GM18499 (cell line): ENCODE results near the gene SYT17.

ENCODE experiments used
- ATAC-seq: cut with Tn5 transposase; IDR thresholded peaks from one replicate; pipeline ENCODE4 v1.9.1; 2021; ENCODE audit warnings: moderate number of reproducible peaks; ENCODE audit not compliant: insufficient read depth, unreplicated experiment

Gene SYT17, protein sequence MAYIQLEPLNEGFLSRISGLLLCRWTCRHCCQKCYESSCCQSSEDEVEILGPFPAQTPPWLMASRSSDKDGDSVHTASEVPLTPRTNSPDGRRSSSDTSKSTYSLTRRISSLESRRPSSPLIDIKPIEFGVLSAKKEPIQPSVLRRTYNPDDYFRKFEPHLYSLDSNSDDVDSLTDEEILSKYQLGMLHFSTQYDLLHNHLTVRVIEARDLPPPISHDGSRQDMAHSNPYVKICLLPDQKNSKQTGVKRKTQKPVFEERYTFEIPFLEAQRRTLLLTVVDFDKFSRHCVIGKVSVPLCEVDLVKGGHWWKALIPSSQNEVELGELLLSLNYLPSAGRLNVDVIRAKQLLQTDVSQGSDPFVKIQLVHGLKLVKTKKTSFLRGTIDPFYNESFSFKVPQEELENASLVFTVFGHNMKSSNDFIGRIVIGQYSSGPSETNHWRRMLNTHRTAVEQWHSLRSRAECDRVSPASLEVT

DNA sequence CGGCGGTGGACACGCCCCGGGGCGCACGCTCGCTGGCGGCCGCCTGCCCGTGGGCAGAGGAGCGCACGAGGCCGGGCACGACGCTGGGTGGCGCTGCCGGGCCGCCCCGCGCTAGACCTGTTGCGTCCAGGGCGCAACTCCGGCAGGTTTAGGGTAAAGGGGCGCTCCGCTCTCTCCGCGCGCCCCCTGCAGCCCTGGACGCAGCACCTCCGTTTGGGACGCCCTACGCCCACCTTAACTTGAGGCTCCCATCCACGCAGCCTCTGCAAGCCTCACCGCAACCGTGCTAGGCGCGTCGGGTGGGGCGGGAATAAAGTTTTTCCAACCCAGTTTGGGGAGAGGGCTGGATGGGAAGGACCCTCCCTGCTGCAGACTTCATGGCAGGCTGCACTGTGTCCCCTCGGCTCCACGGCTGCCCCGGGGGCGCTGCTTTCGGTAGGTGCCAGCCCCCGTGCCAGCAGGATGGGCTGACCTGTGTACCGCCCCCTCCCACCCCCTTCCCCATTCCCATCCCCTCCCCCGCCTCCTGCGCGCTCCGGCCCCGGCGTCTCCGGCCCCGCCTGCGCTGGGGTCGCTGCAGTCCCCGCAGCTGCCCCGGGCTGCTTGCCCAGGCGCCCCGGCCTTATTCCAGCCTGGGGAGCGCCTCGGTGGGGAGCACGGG lies at the start of gene SYT17:
SYT17 (plus strand) TSS at position 531 of the 661 bp plus-strand sequence. CDS start 407 bp downstream, outside the sequence.
- no peak for ATAC-seq

DNA sequence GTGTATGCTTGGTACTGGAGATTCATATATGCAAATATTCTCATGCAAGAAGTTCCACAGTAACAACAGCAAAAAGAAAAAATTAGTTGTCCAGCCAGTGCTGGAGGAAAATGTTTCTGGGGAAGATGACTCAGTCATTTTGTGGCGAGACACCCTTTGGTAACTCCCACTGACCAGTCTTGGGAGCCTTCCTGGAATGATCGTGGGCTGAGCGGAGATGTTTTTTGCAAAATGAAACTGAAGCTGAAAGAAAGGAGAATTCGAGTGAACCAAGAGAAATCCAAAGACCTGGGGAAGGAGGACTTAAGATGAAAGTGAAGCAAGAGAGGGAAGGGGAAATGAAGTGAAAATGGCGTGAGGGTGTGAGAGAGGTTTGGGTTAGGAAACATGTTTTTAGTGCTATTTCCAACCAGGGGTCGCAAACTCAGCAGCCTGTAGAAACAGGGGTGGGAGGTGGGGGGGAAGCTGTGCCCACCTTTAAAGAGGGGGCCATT lies 49.1 kb upstream of the SYT17 start:
- ATAC-seq: no peak

DNA sequence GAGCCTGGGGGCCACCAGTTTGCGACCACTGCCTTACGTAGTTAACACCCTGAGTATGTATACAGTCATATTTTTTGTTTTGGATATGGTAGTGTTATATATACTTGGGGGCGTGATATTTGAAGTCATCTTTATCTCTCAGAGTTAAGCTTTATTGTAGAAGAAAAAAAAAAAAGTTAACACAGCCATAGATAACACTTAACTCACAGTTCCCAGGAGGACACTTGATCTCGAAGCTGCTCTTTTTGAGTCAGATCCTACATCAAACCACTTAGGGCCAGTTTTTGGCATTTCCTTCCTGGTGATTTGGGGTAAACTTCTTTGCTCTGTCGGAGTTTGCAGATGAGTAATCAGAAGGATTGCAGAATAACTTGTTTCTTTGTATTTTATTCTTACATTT lies 48.5 kb upstream of the SYT17 start:
- no peak for ATAC-seq

DNA sequence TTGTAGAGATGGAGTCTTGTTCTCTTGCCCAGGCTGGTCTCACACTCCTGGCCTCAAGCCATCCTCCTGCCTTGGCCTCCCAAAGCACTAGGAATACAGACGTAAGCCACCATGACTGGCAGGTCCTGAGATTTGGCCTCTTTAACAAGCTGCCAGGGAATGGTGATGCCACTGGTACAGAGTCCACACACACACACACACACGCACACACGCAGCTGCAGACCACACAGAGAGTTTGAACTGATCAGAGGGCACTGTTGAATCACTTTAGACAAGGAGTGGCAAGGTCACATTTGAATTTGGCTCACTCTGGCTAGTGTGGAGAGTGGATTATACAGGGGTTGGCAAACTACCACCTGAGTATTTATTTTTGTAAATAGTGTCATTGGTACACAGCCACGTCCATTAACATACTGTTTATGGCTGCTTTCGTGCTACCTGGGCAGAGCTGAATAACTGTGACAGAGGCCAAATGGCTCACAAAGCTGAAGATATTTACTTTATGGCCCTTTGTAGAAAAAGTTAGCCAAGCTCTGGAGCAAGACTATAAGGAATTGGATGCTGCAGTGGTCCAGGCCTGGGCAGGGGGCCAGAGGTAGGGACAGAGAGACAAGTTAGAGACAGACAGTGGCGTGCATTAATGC lies 44.4 kb upstream of the SYT17 start:
- no peak for ATAC-seq

DNA sequence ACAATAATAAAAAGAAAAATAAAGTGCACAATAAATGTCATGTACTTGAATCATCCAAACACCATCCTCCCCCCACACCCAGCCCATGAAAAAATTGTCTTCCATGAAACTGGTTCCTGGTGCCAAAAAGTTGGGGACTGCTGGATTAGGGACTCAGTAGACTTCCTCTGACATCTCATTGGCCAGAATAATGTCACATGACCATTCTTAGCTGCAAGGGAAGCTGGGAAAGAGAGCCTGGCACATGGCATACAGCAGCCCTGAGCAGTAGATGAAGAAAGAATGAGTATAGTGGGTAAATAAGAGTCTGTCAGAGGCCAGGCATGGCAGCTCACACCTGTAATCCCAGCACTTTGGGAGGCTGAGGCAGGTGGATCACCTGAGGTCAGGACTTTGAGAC lies 41.7 kb upstream of the SYT17 start:
- no peak for ATAC-seq

DNA sequence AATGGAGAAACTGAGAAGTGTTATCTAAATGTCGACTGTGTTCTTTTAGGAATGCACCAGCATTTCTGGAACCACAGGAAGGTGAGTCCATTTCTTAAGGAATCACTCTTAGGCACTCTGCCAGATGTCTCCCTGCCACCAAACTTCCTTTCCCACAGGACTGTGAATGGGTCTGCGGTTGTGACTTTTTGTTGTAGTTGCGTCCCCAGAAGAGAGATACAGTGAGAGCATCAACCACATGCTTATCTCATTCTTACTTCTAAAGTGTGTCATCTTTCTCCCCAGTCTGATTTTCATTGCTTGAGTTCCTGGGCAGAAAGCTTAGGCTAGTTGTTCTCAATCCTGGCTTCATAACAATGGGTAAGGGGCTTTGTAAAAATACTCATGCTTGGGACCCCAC lies 40.8 kb upstream of the SYT17 start:
- no peak for ATAC-seq

DNA sequence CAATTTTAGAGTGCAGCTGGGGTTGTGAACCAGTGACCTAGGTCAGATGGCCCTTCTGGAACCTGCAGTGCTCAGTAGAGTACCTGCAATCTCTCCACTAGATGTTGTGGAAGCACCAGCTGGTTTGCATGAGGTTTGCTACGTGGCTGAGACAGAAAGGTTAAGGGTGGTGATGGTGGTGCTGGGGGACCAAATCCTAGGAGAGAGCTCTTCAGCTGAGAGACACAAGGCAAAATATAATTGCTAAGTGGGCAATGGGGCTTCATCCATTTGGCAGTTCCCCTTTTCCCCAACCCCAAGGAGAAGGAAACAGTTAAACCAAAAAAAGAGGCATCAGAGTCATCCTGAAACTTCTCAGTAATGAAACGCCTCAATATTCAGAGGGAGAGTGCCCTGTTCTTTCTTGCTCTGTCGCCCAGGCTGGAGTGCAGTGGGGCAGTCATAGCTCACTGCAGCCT lies 40.3 kb upstream of the SYT17 start:
- no peak for ATAC-seq

DNA sequence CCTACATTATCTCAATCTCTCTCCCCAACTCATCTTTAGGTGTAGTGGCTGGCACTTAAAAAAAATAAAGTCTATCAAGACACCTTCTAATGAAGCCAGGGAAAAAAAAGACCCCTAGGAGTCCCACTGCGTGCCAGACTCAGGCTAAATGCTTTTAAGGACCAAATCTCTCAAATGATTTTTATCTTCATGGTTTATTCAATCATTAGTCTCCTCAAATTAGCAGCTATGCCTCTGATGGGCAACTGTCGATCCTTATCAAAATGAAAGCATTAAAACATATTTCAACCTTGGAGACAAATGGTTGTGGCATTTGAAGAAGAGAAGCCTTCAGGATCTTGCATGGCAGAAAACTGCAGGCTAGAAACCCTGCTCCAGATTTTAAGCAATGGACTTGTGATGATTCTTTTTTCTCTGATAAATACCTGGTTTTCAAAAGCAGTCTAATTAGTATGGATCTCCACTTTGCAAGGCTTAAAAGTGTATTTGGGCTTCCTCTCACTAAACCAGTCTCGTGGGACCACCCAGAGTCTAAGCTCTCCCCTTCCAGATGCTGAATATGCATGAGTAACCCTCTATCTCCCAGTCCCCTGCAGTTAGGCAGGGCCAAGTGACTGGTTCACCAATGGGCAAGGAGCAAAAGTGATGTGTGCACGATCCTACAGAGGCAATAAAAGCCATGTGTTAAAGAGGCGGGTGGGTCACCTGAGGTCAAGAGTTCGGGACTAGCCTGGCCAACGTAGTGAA lies 39.4 kb upstream of the SYT17 start:
- no peak for ATAC-seq

DNA sequence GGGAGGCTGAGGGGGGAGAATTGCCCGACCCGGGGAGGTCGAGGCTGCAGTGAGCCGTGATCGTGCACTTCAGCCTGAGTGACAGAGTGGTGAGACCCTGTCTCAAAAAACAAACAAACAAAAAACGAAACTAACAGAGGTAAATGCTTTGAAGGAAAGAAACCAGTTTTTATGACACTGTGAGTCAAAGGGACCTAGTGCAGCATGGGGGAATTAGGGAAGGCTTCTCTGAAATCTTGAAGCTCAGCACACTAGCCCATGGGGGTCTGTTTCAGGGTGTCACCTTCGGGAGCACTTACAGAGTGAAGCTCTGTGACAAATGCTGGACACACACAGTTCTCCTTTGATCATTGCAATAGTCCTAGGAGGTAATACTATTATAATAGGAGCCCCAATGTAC lies 37.7 kb upstream of the SYT17 start:
- ATAC-seq: no peak

DNA sequence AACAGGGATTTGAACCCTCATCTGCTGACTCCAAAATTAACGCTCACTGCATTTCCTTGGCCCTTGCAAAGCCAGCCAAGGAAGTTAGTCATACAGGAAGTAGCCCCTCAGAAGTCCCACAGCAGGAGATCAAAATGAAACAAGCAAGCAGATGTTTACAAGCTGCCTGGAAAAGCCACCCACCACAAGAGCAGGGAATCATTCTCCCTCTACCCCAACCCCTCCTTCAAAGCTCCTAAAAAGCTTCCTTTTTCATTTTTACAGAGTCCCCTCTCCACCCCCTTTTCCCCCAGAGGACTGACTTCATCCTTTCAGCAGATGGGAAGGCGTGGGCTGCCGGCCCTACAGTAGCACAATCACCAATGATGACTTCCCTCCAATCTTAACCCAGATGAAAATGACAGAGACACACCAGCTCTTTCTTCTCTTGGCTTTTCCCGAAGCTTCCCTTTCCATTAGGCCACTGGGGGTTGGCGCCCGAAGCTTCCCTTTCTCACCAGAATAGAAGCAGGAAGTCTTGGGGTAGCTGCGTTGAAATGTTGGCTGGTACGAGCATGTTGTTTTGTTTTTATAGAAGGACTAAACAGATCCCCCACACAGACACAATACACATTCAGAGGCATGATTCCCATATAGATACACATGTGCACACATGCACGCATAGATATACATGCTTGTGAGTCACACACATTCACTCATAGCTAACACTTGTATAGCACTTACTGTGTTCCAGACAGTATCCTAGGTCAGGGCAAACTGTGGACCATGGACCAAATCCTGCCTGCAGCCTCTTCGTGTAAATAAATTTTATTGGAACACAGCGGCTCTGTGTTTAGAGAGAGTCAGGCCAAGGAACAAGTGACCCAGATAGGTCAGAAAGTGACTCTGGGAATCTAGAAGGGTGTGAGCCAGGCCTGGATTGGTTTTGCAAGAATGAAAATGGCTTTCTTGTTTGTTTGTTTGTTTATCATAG lies 36.9 kb upstream of the SYT17 start:
- no peak for ATAC-seq

DNA sequence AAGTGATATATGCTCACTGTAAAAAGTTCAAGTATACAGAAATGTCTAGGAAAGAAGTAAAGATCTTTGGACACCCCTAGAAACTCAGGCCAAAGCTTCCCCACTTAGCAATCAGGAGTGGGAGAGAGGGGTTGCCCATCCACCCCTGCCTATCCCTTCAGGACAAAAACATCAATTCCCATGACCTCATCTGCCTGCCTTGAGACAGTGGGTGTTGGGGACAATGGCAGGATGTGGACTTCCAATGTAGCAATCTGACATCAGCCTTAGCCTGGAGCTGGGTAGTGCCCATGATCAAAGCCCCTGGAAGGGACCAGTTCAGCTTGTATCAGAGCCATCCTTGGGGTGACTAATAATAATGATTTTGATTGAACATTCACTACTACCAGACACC lies 36.2 kb upstream of the SYT17 start:
- ATAC-seq: no peak

DNA sequence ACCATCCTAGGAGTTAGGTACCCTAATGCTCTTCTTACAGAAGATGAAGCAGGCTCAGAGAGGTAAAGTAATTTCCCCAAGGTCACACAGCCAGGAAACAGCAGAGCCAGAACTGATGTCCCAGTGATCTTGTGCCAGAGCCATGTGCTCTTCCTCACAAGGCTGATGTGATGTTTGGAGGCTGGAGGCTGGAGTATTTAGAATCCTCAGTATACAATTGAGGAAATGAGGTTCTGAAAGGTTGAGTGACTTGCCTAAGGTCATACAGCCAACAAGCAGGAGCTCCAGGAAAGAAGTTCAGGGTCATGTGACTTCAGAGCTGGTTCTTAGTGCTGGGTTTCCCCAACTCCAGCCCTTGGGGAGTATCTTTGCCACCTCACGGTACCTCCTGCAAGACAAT lies 35.8 kb upstream of the SYT17 start:
- ATAC-seq: no peak

DNA sequence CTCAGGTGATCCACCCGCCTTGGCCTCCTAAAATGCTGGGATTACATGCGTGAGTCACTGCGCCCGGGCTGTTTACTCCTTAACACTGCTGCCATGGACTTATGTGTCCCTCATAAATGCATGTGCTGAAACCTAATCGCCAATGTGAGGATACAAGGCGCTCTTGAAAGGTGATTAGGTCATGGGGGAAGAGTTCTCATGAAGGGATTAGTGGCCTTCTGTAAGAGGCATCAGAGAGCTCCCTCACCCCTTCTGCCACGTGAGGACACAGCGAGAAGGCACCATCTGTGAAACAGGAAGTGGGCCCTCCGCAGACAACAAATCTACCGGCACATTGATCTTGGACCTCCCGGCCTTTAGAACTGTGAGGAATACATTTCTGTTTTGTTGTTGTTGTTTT lies 35.1 kb upstream of the SYT17 start:
- no peak for ATAC-seq

DNA sequence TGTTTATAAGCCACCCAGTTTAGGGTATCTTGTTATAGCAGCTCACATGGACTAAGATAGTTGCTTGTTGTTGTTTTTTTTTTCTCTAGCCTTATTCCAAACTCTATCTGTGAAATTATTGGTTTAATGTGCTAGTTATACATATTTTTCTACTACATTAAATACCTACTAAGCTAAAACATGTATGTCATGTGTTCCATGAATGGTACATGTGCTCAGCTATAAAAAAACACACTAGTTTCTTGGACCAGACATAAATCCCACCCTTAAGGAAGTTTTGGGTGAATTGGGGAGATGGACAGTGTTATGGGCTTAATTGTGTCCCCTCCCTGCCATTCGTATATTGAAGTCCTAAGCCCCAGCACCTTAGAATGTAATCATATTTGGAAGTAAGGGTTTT lies 34.4 kb upstream of the SYT17 start:
- no peak for ATAC-seq

DNA sequence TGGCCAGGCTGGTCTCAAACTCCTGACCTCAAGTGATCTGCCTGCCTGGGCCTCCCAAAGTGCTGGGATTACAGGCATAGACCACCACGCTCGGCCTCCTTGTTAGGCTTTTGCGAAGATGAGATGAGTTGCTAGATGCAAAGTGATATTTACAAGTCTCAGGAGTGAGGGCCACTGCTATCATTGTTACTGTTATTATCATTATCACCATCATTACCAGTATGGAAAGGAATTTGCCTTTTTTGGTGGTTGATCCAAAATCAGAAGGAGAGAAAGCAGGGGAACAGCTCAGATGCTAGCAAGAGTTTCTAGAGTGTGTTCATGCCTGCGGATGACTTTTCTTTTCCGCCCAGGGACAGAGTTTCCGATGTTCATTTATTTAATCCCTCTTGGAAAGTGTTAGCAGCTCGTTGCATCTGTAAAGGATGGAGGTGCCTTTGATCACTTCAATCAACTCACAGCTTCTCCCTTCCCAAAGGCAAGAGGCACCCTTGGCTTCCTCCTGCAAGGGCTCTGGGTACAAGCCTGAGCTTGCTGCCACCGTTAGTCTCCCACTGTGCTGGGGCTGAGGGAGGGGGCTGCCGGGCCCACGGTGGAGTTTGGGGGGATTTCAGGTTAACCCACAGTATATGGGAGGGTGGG lies 32.7 kb upstream of the SYT17 start:
- ATAC-seq: no peak

DNA sequence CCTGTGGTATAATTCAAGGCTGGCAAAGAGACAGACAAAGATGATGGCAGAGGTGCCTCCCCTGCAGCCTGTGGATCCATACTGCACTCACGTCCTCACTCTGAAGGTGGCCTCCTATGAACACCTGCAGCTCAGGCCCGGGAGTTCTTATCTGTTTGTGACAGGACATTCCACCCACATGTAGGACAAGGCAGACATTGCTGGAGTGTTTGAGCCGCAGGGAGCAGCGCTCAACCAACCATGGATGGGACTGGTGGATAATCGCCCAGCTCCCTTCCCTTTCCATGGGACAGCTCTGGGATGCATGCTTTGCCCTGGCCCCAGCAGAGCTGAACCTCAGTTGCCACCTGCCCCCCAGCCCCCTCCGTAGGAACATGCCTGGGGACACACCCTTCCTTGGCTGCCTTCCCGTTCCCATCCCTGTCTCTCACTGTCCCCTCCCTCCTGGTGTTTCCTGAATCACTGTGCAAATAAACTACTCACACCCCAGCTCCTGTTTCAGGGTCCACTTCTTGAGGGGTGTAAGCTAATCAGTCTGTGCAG lies 32.1 kb upstream of the SYT17 start:
- ATAC-seq: no peak

DNA sequence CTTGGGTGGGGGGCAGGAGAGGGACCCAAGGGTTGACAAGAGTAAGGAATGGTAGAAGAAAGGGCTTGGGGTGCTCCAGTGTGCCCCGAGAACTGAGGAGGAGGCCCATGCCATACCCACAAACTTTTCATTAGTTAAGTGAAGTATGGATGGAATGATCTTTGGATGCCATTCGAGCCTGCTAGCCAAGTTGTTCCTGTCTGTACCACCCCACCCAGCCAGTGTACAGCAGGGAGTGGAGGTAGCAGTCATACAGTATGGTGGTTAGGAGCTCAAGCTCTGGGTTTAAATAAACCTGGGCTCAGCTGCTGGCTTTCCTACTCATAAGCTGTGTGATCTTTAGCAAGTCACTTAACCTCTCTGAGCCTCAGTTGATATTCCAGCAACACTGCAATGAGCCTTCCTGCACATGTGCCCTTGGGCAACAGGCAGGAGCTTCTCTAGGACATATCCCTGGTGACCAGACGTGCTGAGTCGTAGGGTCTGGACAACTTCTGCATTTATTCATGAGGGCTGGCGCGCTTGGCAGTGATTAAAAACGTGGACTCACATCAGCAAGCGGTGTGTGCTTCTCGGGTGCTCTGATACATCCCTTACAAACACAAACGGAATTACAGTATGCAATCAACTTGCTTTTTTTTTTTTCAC lies 31.4 kb upstream of the SYT17 start:
- no peak for ATAC-seq
